ENCODE measurements around the gene HPSE2.

Gene HPSE2

DNA sequence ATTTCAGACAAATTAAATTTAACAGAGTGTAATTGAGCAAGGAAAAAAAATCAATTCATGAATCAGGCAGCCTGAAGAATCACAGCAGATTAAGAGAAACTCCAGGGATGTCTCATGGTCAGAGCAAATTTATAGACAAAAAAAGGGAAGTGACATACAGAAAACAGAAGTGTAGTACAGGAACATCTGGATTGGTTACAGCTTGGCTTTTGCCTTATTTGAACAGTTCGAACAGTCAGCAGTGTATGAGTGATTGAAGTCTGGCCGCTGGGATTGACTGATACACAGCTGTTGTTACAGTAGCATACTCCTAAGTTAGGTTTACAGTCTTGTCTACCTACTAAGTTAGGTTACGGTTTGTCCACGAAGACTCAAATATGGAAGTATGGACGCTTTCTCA lies 255.3 kb downstream of the HPSE2 start:
- Histone ChIP-seq H3K4me3 (ENCODE audit: low read length) (no peak overlapping the region), H3K36me3 (ENCODE audit: control insufficient read depth, insufficient read depth, low read length) (no peaks in the 10 kb centered on the region), H3K9me3 (ENCODE audit: control insufficient read depth, low read length) (no peaks in the 10 kb centered on the region), H3K9ac (ENCODE audit: low read length) (no peak overlapping the region), H3K4me1 (ENCODE audit: control insufficient read depth, insufficient read depth, low read length) (no peaks in the 10 kb centered on the region), H3K27me3 (ENCODE audit: control insufficient read depth, insufficient read depth, low read length) (no peaks in the 10 kb centered on the region)

DNA sequence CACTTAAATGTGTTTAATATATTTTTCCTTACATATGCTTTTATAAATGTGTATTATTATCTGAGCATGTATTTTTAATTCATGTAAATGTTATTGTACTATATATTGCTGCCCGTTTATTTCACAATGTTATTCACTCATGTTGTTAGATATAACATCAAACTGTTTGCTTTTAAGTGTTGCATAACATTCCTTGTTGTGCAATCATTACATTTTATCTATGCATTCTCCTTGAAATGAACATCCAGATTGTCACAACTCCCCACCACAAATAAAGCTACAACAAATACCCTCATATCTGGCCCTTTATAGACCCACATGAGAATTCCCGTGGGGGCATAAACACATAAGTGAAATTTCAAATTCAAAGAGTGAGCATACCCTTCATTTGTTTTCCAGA lies 264.2 kb downstream of the HPSE2 start:
- H3K9me3 ChIP-seq (ENCODE audit: control insufficient read depth, low read length), result no peaks in the 10 kb centered on the region

GRCh38 chr10:98967601-98968000 lies 268.1 kb downstream of the HPSE2 start:
- H3K27me3 ChIP-seq (ENCODE audit: control insufficient read depth, insufficient read depth, low read length), result no peaks in the 10 kb centered on the region
- H3K9me3 ChIP-seq (ENCODE audit: control insufficient read depth, low read length), result no peaks in the 10 kb centered on the region
- H3K4me3 ChIP-seq (ENCODE audit: low read length), result no peak overlapping the region
- H3K4me1 ChIP-seq (ENCODE audit: control insufficient read depth, insufficient read depth, low read length), result no peaks in the 10 kb centered on the region
- no peaks in the 10 kb centered on the region for H3K36me3 ChIP-seq (ENCODE audit: control insufficient read depth, insufficient read depth, low read length)
- no peak overlapping the region for H3K9ac ChIP-seq (ENCODE audit: low read length)

More for the DNA sequence above, 264.2 kb downstream of the HPSE2 start:
- Histone ChIP-seq H3K4me1 (ENCODE audit: control insufficient read depth, insufficient read depth, low read length) (no peaks in the 10 kb centered on the region), H3K9ac (ENCODE audit: low read length) (no peak overlapping the region), H3K36me3 (ENCODE audit: control insufficient read depth, insufficient read depth, low read length) (no peaks in the 10 kb centered on the region), H3K4me3 (ENCODE audit: low read length) (no peak overlapping the region), H3K27me3 (ENCODE audit: control insufficient read depth, insufficient read depth, low read length) (no peaks in the 10 kb centered on the region)

DNA sequence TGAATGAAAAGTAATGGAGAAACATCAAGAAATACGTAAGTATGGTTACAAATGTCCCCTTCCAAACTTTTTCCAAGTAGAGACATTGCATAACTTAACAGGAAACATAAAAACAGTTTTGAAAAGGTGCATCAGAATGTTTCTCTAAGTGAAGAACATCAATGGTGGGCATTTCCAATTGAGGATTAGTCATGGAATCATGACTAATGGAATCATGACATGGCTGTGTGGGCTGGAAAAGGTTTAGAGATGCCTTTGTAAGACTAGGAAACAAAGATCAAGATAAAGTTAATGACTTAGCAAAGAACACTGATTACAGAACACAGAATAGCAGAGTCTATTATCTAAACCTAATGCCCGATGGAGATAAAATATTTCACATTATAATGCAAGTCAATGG lies 272.0 kb downstream of the HPSE2 start:
- H3K27me3 ChIP-seq (ENCODE audit: control insufficient read depth, insufficient read depth, low read length), result no peaks in the 10 kb centered on the region

GRCh38 chr10:98959379-98959778 lies 276.3 kb downstream of the HPSE2 start:
- Histone ChIP-seq H3K36me3 (ENCODE audit: control insufficient read depth, insufficient read depth, low read length) (no peaks in the 10 kb centered on the region), H3K4me3 (ENCODE audit: low read length) (no peak overlapping the region), H3K27me3 (ENCODE audit: control insufficient read depth, insufficient read depth, low read length) (no peaks in the 10 kb centered on the region), H3K9ac (ENCODE audit: low read length) (no peak overlapping the region), H3K4me1 (ENCODE audit: control insufficient read depth, insufficient read depth, low read length) (no peaks in the 10 kb centered on the region), H3K9me3 (ENCODE audit: control insufficient read depth, low read length) (no peaks in the 10 kb centered on the region)

More for the DNA sequence above, 272.0 kb downstream of the HPSE2 start:
- H3K4me1 ChIP-seq (ENCODE audit: control insufficient read depth, insufficient read depth, low read length), result no peaks in the 10 kb centered on the region
- no peak overlapping the region for H3K9ac ChIP-seq (ENCODE audit: low read length)
- no peak overlapping the region for H3K4me3 ChIP-seq (ENCODE audit: low read length)
- H3K36me3 ChIP-seq (ENCODE audit: control insufficient read depth, insufficient read depth, low read length), result no peaks in the 10 kb centered on the region
- no peaks in the 10 kb centered on the region for H3K9me3 ChIP-seq (ENCODE audit: control insufficient read depth, low read length)

DNA sequence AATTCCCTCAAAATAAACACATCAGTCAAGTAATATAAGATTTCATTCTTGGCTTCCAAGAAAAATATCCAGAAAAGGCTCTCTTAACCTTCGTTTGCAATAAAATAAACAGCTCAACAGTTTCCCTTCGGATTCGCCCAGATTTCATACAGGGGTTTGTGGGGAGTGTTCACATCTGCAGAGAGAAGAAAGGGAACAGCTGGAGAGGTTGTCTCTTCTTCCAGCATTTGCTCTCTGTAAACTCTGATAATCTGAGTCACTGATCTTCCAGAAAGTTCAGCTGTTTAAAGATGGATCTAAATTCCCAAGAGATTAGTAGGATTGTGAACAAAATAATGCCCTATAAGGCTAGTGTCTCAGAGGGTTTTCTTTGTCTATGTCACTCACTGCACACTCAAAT lies 277.9 kb downstream of the HPSE2 start:
- Histone ChIP-seq H3K9ac (ENCODE audit: low read length) (no peak overlapping the region), H3K9me3 (ENCODE audit: control insufficient read depth, low read length) (no peaks in the 10 kb centered on the region), H3K4me3 (ENCODE audit: low read length) (no peak overlapping the region), H3K27me3 (ENCODE audit: control insufficient read depth, insufficient read depth, low read length) (no peaks in the 10 kb centered on the region), H3K36me3 (ENCODE audit: control insufficient read depth, insufficient read depth, low read length) (no peaks in the 10 kb centered on the region), H3K4me1 (ENCODE audit: control insufficient read depth, insufficient read depth, low read length) (no peaks in the 10 kb centered on the region)

DNA sequence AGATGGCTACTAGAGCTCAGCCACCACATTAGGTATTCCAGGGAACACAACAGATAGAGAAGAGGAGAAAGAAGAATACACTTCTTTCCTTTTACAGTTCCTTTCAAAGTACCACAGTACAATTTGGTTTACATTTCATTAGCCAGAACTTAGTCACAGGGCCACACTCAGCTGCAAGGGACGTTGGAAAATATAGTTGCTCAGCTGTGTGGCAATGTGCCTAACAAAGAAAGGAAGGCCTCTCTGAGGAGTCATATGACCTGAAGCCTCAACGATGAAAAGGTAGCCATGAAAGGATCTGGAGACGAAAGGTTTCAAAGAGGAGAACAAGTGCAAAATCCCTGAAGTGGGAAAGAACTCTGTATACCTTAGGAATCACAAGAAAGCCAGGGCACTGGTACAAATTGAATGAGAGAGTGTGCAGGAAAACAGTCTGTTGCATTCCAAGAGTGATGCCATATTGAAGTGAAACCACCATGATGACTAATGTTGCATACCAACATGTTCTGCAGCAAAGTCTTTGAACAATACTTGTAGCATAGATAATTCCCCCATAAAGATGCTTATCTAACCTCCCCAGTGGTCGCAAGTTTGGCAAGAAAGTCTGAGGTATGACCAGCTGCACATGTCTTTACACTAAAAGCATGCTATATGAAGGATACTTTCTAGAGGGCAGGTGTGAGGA lies 278.9 kb downstream of the HPSE2 start:
- Histone ChIP-seq H3K4me3 (ENCODE audit: low read length) (no peak overlapping the region), H3K9me3 (ENCODE audit: control insufficient read depth, low read length) (no peaks in the 10 kb centered on the region), H3K4me1 (ENCODE audit: control insufficient read depth, insufficient read depth, low read length) (no peaks in the 10 kb centered on the region), H3K27me3 (ENCODE audit: control insufficient read depth, insufficient read depth, low read length) (no peaks in the 10 kb centered on the region), H3K36me3 (ENCODE audit: control insufficient read depth, insufficient read depth, low read length) (no peaks in the 10 kb centered on the region), H3K9ac (ENCODE audit: low read length) (no peak overlapping the region)

GRCh38 chr10:98953251-98953650 lies 282.4 kb downstream of the HPSE2 start:
- no peaks in the 10 kb centered on the region for H3K9me3 ChIP-seq (ENCODE audit: control insufficient read depth, low read length)
- H3K4me3 ChIP-seq (ENCODE audit: low read length), result no peak overlapping the region
- no peaks in the 10 kb centered on the region for H3K4me1 ChIP-seq (ENCODE audit: control insufficient read depth, insufficient read depth, low read length)
- no peaks in the 10 kb centered on the region for H3K27me3 ChIP-seq (ENCODE audit: control insufficient read depth, insufficient read depth, low read length)
- no peaks in the 10 kb centered on the region for H3K36me3 ChIP-seq (ENCODE audit: control insufficient read depth, insufficient read depth, low read length)
- no peak overlapping the region for H3K9ac ChIP-seq (ENCODE audit: low read length)

- no peaks in the 10 kb centered on the region for H3K9me3 ChIP-seq (ENCODE audit: control insufficient read depth, low read length)
- H3K9ac ChIP-seq (ENCODE audit: low read length), result no peak overlapping the region
- no peak overlapping the region for H3K4me3 ChIP-seq (ENCODE audit: low read length)
- no peaks in the 10 kb centered on the region for H3K4me1 ChIP-seq (ENCODE audit: control insufficient read depth, insufficient read depth, low read length)
- H3K36me3 ChIP-seq (ENCODE audit: control insufficient read depth, insufficient read depth, low read length), result no peaks in the 10 kb centered on the region
- H3K27me3 ChIP-seq (ENCODE audit: control insufficient read depth, insufficient read depth, low read length), result no peaks in the 10 kb centered on the region
These were observed 284.2 kb downstream of the HPSE2 start for GRCh38 chr10:98951269-98952000.

DNA sequence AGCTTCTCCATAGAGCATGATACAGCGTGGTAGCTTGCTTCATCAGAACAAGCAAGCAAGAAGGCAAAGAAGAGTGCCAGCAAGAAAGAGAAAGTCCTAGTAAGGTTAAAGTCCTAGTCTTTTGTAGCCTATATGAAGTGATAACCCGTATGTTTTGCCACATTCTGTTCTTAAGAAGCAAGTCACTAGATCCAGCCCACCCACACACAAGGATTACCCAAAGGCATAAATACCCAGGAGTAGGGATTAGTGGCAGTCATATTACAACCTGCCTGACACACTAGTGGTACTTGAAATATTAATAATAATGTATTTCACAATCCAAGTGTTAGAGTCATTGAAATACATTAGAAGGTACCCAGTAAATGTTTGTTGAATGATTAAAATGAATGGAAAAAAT lies 285.5 kb downstream of the HPSE2 start:
- no peak overlapping the region for H3K9ac ChIP-seq (ENCODE audit: low read length)
- no peaks in the 10 kb centered on the region for H3K36me3 ChIP-seq (ENCODE audit: control insufficient read depth, insufficient read depth, low read length)
- H3K4me3 ChIP-seq (ENCODE audit: low read length), result no peak overlapping the region
- no peaks in the 10 kb centered on the region for H3K4me1 ChIP-seq (ENCODE audit: control insufficient read depth, insufficient read depth, low read length)
- H3K9me3 ChIP-seq (ENCODE audit: control insufficient read depth, low read length), result no peaks in the 10 kb centered on the region
- H3K27me3 ChIP-seq (ENCODE audit: control insufficient read depth, insufficient read depth, low read length), result no peaks in the 10 kb centered on the region

DNA sequence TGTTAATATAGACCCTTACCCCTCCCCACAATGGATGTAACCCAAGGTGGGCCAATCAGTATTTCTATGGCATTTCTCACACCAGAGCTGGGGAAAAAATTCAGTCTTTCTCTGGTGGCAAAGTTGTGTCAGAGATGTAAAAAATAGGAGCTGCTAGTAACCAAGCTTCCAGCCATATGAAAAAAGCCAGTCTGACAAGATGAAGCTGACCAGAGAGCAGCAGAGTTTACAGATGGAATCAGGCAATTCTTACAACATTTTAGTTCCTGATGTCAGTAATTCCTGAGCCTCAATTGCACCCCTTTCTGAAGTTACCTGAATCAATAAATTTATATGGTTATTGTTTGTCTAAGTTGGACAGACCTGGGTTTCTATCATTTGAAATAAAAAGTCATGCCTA lies 286.3 kb downstream of the HPSE2 start:
- no peak overlapping the region for H3K4me3 ChIP-seq (ENCODE audit: low read length)
- H3K4me1 ChIP-seq (ENCODE audit: control insufficient read depth, insufficient read depth, low read length), result no peaks in the 10 kb centered on the region
- no peaks in the 10 kb centered on the region for H3K36me3 ChIP-seq (ENCODE audit: control insufficient read depth, insufficient read depth, low read length)
- no peaks in the 10 kb centered on the region for H3K27me3 ChIP-seq (ENCODE audit: control insufficient read depth, insufficient read depth, low read length)
- no peak overlapping the region for H3K9ac ChIP-seq (ENCODE audit: low read length)
- H3K9me3 ChIP-seq (ENCODE audit: control insufficient read depth, low read length), result no peaks in the 10 kb centered on the region

GRCh38 chr10:98943681-98944080 lies 292.0 kb downstream of the HPSE2 start:
- no peaks in the 10 kb centered on the region for H3K9me3 ChIP-seq (ENCODE audit: control insufficient read depth, low read length)
- H3K9ac ChIP-seq (ENCODE audit: low read length), result no peak overlapping the region
- H3K4me3 ChIP-seq (ENCODE audit: low read length), result no peak overlapping the region
- no peaks in the 10 kb centered on the region for H3K27me3 ChIP-seq (ENCODE audit: control insufficient read depth, insufficient read depth, low read length)
- no peaks in the 10 kb centered on the region for H3K4me1 ChIP-seq (ENCODE audit: control insufficient read depth, insufficient read depth, low read length)
- no peaks in the 10 kb centered on the region for H3K36me3 ChIP-seq (ENCODE audit: control insufficient read depth, insufficient read depth, low read length)
